ENCODE measurements around the gene GPR162.

Gene GPR162, protein sequence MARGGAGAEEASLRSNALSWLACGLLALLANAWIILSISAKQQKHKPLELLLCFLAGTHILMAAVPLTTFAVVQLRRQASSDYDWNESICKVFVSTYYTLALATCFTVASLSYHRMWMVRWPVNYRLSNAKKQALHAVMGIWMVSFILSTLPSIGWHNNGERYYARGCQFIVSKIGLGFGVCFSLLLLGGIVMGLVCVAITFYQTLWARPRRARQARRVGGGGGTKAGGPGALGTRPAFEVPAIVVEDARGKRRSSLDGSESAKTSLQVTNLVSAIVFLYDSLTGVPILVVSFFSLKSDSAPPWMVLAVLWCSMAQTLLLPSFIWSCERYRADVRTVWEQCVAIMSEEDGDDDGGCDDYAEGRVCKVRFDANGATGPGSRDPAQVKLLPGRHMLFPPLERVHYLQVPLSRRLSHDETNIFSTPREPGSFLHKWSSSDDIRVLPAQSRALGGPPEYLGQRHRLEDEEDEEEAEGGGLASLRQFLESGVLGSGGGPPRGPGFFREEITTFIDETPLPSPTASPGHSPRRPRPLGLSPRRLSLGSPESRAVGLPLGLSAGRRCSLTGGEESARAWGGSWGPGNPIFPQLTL

DNA sequence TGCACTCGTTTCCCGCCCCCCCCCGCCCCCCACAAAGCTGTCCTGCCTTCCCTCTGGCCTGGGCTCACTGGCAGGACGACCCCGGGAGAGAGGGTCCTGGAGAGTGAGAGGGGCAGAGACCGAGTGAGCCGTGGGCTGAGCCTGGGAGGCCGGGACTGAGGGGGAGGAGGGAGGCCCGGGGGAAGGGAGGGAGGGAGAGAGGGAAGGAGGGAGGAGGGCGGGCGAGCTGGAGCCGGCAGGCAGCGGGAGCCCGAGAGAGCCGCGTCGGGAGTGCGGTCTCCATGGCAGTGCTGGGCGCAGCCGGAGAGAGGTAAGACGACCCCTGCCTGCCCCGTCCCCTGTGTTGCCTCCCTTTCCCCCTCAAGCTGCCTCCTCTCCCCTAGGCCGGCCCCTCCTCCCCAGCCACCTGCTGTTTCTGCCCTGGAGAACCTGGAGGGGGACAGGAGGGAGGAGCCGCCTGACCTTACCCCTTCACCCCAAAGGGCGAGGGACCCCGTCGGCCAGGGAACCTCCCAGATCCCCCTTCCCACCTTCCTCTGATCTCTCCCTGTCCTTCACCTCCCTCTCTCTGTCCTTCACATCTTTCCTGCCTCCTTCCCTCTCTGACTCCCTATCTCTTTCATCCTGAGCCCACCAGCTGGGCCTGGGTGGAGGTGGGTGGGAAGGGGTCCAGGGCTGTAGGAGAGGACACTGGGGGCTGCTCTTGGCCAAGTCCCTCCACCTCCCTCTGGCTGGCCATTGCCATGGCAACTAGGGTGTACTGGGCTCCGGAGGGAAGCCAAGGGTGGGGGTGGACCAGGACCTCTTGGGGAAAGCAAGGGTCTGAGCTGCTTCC, at the start of gene GPR162:
Gene GPR162 (plus strand): TSS at position 231 of the 835 bp plus-strand sequence. CDS start 2,078 bp downstream, outside the sequence.
- TF ChIP-seq, protein P1, sequence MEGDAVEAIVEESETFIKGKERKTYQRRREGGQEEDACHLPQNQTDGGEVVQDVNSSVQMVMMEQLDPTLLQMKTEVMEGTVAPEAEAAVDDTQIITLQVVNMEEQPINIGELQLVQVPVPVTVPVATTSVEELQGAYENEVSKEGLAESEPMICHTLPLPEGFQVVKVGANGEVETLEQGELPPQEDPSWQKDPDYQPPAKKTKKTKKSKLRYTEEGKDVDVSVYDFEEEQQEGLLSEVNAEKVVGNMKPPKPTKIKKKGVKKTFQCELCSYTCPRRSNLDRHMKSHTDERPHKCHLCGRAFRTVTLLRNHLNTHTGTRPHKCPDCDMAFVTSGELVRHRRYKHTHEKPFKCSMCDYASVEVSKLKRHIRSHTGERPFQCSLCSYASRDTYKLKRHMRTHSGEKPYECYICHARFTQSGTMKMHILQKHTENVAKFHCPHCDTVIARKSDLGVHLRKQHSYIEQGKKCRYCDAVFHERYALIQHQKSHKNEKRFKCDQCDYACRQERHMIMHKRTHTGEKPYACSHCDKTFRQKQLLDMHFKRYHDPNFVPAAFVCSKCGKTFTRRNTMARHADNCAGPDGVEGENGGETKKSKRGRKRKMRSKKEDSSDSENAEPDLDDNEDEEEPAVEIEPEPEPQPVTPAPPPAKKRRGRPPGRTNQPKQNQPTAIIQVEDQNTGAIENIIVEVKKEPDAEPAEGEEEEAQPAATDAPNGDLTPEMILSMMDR (IDR thresholded peaks at IDR 0.05; ENCODE audit: control insufficient read depth, insufficient read depth, low read depth, low read length, missing control alignments), result no peak
- peak within 1 kb of the TSS; percentile 62 for H3K4me3 ChIP-seq (ENCODE audit: control insufficient read depth, low read depth, low read length)
- no peak for DNase-seq (ENCODE audit: low read depth)

DNA sequence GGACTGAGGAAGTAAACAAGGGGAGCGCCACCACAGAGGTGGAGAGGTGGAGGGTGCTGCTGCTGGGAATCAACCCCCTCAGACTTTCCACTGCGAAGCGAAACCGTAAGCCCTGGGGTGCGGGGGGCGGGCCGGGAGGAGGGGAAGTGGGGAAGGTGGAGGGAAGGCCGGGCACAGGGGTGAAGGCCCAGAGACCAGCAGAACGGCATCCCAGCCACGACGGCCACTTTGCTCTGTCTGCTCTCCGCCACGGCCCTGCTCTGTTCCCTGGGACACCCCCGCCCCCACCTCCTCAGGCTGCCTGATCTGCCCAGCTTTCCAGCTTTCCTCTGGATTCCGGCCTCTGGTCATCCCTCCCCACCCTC, 49.3 kb upstream of the GPR162 start, which contains the start of gene LAG3:
Gene LAG3 (plus strand): TSS at position 190 of the 365 bp plus-strand sequence. CDS start 333 bp downstream, outside the sequence.
- no peak within 1 kb of the TSS for H3K4me3 ChIP-seq (ENCODE audit: control insufficient read depth, low read depth, low read length)

DNA sequence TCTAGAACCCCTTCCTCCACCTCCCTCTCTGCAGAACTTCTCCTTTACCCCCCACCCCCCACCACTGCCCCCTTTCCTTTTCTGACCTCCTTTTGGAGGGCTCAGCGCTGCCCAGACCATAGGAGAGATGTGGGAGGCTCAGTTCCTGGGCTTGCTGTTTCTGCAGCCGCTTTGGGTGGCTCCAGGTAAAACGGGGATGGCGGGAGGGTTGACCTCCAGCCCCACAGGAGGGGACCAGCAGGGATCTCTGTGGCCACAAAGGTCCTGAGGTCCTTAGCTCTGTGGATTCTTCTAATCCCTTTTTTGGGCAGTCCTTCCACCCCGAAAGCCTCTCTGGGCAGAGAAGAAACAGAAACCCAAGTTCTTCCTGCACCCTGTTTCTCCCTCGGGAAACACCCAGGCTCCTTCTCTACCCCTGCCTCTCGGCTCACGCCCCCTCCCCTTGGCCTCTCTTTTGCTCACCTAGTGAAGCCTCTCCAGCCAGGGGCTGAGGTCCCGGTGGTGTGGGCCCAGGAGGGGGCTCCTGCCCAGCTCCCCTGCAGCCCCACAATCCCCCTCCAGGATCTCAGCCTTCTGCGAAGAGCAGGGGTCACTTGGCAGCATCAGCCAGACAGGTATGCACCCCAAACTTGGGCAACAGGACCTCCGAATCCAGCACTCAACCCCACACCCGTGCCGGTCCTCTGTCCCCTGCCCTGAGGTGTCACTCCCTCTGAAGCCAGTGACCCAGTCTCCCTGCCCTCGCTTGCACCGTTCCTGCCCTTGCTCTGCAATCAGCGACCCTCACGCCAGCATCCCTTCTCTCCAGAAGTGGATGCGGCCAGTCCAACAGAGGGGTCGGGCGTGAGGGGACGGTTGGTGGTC, 48.7 kb upstream of the GPR162 start:
- TF ChIP-seq, protein P1 (IDR thresholded peaks at IDR 0.05; ENCODE audit: control insufficient read depth, insufficient read depth, low read depth, low read length, missing control alignments), result no peak
- H3K4me3 ChIP-seq (ENCODE audit: control insufficient read depth, low read depth, low read length), result no peak overlapping the region
- DNase-seq (ENCODE audit: low read depth), result no peak

More for the DNA sequence above, 49.3 kb upstream of the GPR162 start, which contains the start of gene LAG3:
- TF ChIP-seq, protein P1 (IDR thresholded peaks at IDR 0.05; ENCODE audit: control insufficient read depth, insufficient read depth, low read depth, low read length, missing control alignments), result no peak
- no peak for DNase-seq (ENCODE audit: low read depth)

DNA sequence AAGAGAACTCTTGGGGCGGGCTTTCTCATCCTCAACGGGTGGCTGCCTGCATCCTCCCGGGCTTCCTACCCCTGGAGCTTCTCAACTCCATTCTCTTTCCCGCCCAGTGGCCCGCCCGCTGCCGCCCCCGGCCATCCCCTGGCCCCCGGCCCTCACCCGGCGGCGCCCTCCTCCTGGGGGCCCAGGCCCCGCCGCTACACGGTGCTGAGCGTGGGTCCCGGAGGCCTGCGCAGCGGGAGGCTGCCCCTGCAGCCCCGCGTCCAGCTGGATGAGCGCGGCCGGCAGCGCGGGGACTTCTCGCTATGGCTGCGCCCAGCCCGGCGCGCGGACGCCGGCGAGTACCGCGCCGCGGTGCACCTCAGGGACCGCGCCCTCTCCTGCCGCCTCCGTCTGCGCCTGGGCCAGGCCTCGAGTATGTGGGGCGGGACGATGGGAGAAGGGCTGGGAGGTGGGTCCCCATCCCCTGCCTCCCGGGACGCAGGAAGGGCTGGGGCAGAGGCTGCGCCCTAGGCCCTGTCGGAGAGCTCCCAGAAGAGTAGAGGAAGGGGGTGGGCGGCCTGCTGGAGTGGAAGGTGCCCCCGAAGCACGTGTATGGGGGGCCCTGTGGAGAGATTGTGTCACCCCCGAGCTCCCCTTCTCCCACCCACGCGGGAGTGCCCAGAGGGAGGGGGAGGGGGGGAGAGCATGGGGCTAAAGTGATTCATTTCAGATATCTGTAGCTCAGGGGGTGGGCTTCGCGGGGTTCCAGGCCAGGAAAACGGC, 47.9 kb upstream of the GPR162 start:
- H3K4me3 ChIP-seq (ENCODE audit: control insufficient read depth, low read depth, low read length), result no peak overlapping the region
- TF ChIP-seq, protein P1 (IDR thresholded peaks at IDR 0.05; ENCODE audit: control insufficient read depth, insufficient read depth, low read depth, low read length, missing control alignments), result no peak
- no peak for DNase-seq (ENCODE audit: low read depth)

DNA sequence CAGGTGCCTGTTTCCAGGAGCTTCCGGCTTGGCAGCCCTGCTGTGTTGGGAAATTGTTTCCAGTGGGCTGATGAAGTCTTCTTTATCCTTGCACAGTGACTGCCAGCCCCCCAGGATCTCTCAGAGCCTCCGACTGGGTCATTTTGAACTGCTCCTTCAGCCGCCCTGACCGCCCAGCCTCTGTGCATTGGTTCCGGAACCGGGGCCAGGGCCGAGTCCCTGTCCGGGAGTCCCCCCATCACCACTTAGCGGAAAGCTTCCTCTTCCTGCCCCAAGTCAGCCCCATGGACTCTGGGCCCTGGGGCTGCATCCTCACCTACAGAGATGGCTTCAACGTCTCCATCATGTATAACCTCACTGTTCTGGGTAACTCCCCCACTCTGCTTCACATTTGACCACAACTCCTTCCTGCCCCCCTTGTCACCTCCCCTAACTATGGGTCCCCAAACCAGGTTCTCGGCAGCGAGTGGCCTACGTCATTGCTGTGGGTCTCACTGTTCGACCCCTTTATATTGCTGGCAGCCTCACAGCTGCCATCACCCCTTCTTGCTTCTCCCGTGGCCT, 47.0 kb upstream of the GPR162 start:
- H3K4me3 ChIP-seq (ENCODE audit: control insufficient read depth, low read depth, low read length), result no peak overlapping the region
- TF ChIP-seq, protein P1 (IDR thresholded peaks at IDR 0.05; ENCODE audit: control insufficient read depth, insufficient read depth, low read depth, low read length, missing control alignments), result no peak
- DNase-seq (ENCODE audit: low read depth), result no peak
